Sigmoid colon (tissue), 4 donors: ENCODE results near the gene GPC5.

Source experiments
- CTCF ChIP-seq, 4 experiments: fragments of 450-650 bp in 3 of 4; fragments of 200-600 bp in 1 of 4; IDR thresholded peaks; one replicate each; pipeline ENCODE4 v1.5.1; 2016 to 2019; ENCODE audit warnings: antibody characterized with exemption in 4 of 4, mild to moderate bottlenecking in 3 of 4, moderate library complexity in 2 of 4
- POLR2A ChIP-seq, 2 donors: fragments of 450-650 bp; IDR thresholded peaks; one replicate each; pipeline ENCODE4 v1.6.1; 2016; ENCODE audit warnings: antibody characterized with exemption in 2 of 2, mild to moderate bottlenecking in 2 of 2, moderate library complexity in 2 of 2
- POLR2AphosphoS5 ChIP-seq, 4 donors: sonication (generic); formaldehyde crosslinking; IDR thresholded peaks; one replicate each; pipeline ENCODE4 v1.6.1; 2017; ENCODE audit warnings: antibody characterized with exemption in 4 of 4

- TF ChIP-seq POLR2A (IDR thresholded peaks at IDR 0.05) (no peak), CTCF (IDR thresholded peaks at IDR 0.05) (no peak), POLR2AphosphoS5 (IDR thresholded peaks at IDR 0.05) (no peak)
Observed at GRCh38 chr13:92668157-92668556, 1269.7 kb downstream of the GPC5 start.
